Large intestine (tissue), 12 donors: Measurements from ENCODE around the gene SYN1. TPM values are rescaled to one million over a fixed set of nuclear protein-coding genes. Genes with fewer than 3 reads are reported as not detected.
A peak's percentile ranks its signal among the peaks of the same experiment; 100 is the strongest.
"Not testable (repeated sequence)": the region's sequence is repeated elsewhere in the genome, so short reads cannot be mapped to it uniquely, and the experiment has no call there.

Experiments used
- DNase-seq, 2 donors: peaks; one replicate each; pipeline versions ENCODE4 v3.0.0 to v3.0.0-alpha.2; 2013
- H3K27ac ChIP-seq: one replicate; pipeline ENCODE4 v1.5.1; 2013; ENCODE audit warnings: low read length
- H3K27me3 ChIP-seq: 2 replicates; pipeline ENCODE4 v1.6.1; 2013; ENCODE audit warnings: low read length; ENCODE audit not compliant: control insufficient read depth, insufficient read depth
- H3K36me3 ChIP-seq: 2 replicates; pipeline ENCODE4 v1.6.1; 2013; ENCODE audit warnings: low read length; ENCODE audit not compliant: control insufficient read depth, insufficient read depth
- H3K4me1 ChIP-seq: one replicate; pipeline ENCODE4 v1.6.1; 2013; ENCODE audit warnings: low read length; ENCODE audit not compliant: control insufficient read depth, insufficient read depth
- H3K4me3 ChIP-seq: one replicate; pipeline ENCODE4 v1.5.1; 2013; ENCODE audit warnings: low read length
- H3K9me3 ChIP-seq: one replicate; pipeline ENCODE4 v1.6.1; 2013; ENCODE audit warnings: mild to moderate bottlenecking, low read depth, low read length, moderate library complexity; ENCODE audit not compliant: control insufficient read depth
- WGBS: methylation state at CpG from one replicate; pipeline ENCODE4 v1.1.5; 2013; ENCODE audit warnings: low lambda C conversion rate; ENCODE audit not compliant: insufficient coverage; 5-methylcytosine and 5-hydroxymethylcytosine counted together
- long read RNA-seq, 11 donors: transcript quantifications; one replicate each; lab custom pipeline, GENCODE V29; 2026
- polyA plus RNA-seq: library from polyadenylated mRNA; unstranded; fragments of 120-200 nt; gene quantifications from one replicate; pipeline ENCODE4 v1.2.1, GENCODE V29; 2013

SYN1 gene
- 5.7 TPM for polyA plus RNA-seq
- long read RNA-seq, donor 1: 0 reads
- long read RNA-seq, donor 2, partial matches to known transcripts: 0 of 2 reads
- long read RNA-seq, donor 2, other reads (novel, unspliced or antisense): 0 of 2 reads
- long read RNA-seq, donor 3: 0 reads
- long read RNA-seq, donor 4: 0 reads
- long read RNA-seq, donor 5, partial matches to known transcripts: 179 of 180 reads
- long read RNA-seq, donor 5, other reads (novel, unspliced or antisense): 0 of 180 reads
- long read RNA-seq, donor 6, partial matches to known transcripts: 244 of 255 reads
- long read RNA-seq, donor 6, other reads (novel, unspliced or antisense): 10 of 255 reads
- long read RNA-seq, donor 7, partial matches to known transcripts: 168 of 168 reads
- long read RNA-seq, donor 7, other reads (novel, unspliced or antisense): 0 of 168 reads
- long read RNA-seq, donor 8, partial matches to known transcripts: 231 of 236 reads
- long read RNA-seq, donor 8, other reads (novel, unspliced or antisense): 5 of 236 reads
- long read RNA-seq, donor 9, partial matches to known transcripts: 67 of 133 reads
- long read RNA-seq, donor 9, other reads (novel, unspliced or antisense): 64 of 133 reads
- long read RNA-seq, donor 10: 0 reads
- long read RNA-seq, donor 11, partial matches to known transcripts: 0 of 1 reads
- long read RNA-seq, donor 11, other reads (novel, unspliced or antisense): 0 of 1 reads

DNA sequence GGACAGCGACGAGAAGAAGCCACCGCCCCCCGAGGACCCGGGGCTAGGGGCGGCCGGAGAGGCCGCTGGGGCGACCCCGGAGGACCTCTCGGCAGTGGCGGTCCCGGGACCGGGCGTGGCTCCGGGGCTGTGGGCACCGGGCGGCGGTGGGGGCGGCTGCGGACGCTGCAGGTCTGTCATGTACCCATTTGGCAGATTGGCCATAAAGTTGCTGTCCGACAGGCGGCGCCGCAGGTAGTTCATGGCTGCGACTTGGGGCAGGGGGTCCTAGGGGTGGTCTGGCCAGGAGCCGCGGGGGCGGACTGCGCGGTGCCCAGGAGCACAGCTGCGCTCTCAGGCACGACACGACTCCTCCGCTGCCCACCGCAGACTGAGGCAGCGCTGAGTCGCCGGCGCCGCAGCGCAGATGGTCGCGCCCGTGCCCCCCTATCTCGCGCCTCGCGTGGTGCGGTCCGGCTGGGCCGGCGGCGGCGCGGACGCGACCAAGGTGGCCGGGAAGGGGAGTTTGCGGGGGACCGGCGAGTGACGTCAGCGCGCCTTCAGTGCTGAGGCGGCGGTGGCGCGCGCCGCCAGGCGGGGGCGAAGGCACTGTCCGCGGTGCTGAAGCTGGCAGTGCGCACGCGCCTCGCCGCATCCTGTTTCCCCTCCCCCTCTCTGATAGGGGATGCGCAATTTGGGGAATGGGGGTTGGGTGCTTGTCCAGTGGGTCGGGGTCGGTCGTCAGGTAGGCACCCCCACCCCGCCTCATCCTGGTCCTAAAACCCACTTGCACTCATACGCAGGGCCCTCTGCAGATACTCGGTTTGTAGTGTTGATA is at the start of gene SYN1:
SYN1 (minus strand) TSS at position 372 of the 817 bp plus-strand sequence; CDS start at position 243, 129 bp downstream.
- H3K27me3 ChIP-seq: peaks cover 18% of the 10 kb centered on the region
- H3K4me3 ChIP-seq: peak within 1 kb of the TSS; percentile 24
- H3K4me1 ChIP-seq: peaks cover 6% of the 10 kb centered on the region
- no peak within 1 kb of the TSS for H3K27ac ChIP-seq
- peak; percentile 71 to 76 for DNase-seq
- no peaks in the 10 kb centered on the region for H3K9me3 ChIP-seq
- H3K36me3 ChIP-seq: no peaks in the 10 kb centered on the region
- WGBS: no CpG with 5 or more reads among the region's 88 CpGs

DNA sequence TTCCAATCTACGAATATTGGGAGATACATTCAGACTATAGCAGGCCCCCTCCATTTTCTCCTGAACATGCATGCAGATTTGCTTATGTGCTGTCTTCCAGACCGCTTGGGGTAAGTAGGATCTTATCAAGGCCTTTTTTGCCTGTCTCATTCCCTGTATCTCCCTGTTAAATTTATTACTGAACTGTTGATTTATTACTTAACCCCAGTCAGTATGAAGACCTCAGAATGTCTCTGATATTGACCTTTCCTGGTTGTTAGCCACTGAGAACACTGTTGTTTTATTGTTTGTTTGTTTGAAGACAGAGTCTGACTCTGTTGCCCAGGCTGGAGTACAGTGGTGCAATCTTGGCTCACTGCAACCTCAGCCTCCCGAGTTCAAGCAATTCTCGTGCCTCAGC is 46.1 kb upstream of the SYN1 start:
- WGBS: no CpG with 5 or more reads among the region's 4 CpGs
- not testable (repeated sequence) for H3K36me3 ChIP-seq, H3K27me3 ChIP-seq, H3K9me3 ChIP-seq, H3K27ac ChIP-seq, H3K4me3 ChIP-seq, DNase-seq, H3K4me1 ChIP-seq

- Histone ChIP-seq H3K4me1 (no peaks in the 10 kb centered on the region), H3K27me3 (no peaks in the 10 kb centered on the region), H3K4me3 (no peak overlapping the region), H3K36me3 (no peaks in the 10 kb centered on the region), H3K27ac (no peak overlapping the region), H3K9me3 (no peaks in the 10 kb centered on the region)
- DNase-seq: no peak
- no CpG with 5 or more reads among the region's 5 CpGs for WGBS
Measured at GRCh38 chrX:47664737-47665136, 45.1 kb upstream of the SYN1 start.

- Histone ChIP-seq H3K9me3 (no peaks in the 10 kb centered on the region), H3K36me3 (peaks cover 6% of the 10 kb centered on the region), H3K4me1 (no peaks in the 10 kb centered on the region), H3K4me3 (no peak overlapping the region), H3K27me3 (no peaks in the 10 kb centered on the region), H3K27ac (no peak overlapping the region)
- DNase-seq: no peak
- no CpG with 5 or more reads among the region's 1 CpG for WGBS
Measured at GRCh38 chrX:47662144-47662657, 42.5 kb upstream of the SYN1 start.

GRCh38 chrX:47661539-47661938 is 41.9 kb upstream of the SYN1 start:
- Histone ChIP-seq H3K9me3 (no peaks in the 10 kb centered on the region), H3K36me3 (peaks cover 11% of the 10 kb centered on the region), H3K27ac (no peak overlapping the region), H3K4me1 (no peaks in the 10 kb centered on the region), H3K4me3 (no peak overlapping the region), H3K27me3 (no peaks in the 10 kb centered on the region)
- DNase-seq: no peak
- WGBS: no CpG with 5 or more reads among the region's 7 CpGs

DNA sequence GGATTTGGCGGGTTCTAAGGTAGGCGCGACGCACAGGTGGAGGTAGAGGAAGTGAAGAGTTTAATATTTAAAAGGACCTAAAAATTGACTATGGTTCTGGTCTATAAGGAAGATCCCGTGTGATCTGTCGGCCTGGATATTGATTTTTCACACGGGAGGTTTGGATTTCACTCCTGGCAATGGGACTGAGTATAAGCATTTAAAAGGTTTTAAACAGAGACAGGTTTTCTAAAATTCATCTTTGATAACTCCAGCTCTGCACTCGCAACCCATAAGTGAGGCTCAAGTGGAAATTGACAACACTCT is 39.7 kb upstream of the SYN1 start:
- Histone ChIP-seq H3K9me3 (no peaks in the 10 kb centered on the region), H3K27me3 (no peaks in the 10 kb centered on the region), H3K36me3 (peaks cover 25% of the 10 kb centered on the region), H3K27ac (peak overlapping the region; percentile 100), H3K4me3 (peak overlapping the region; percentile 90), H3K4me1 (no peaks in the 10 kb centered on the region)
- DNase-seq: no peak
- WGBS: no CpG with 5 or more reads among the region's 8 CpGs

DNA sequence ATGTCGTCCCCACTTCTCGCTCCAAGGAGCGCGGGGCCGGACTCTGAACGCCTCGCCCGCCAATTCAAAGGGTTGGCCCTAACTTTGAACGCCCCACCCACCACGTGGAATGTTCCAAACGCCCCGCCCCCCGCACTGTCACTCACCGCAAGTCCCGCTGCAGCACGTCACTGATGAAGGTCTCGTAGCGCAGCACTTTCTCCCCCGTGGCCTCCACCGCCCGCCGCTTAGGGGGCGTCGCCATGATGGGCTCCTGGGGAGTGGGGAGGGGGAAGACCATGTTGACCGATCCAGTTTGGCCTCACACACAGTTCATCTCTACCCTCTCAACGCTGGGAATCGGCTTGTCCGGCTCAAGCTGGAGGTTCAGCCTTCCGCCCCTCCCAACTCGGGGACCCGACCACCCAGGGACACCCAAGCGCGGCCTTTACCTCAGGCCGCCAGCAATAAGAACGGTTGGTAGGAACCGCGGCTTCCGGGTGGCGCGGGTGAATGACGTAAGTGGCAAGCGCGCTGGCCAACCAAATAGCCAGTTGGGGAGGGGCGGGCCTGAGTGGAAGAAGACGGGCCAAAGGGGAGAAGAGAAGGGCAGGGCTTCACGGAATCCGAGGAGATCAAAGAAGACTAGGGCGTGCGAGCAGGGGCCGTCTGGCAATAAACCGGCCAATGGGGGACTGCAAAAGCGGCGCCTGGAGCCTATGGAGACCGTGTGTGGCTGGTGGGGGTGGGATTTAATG is 39.2 kb upstream of the SYN1 start, which contains the start of gene UXT:
UXT (minus strand) TSS at position 497 of the 737 bp plus-strand sequence; CDS start at position 244, 253 bp downstream.
- peak within 1 kb of the TSS; percentile 90 for H3K4me3 ChIP-seq
- WGBS: no CpG with 5 or more reads among the region's 54 CpGs

GRCh38 chrX:47658301-47658683 is 38.6 kb upstream of the SYN1 start:
- DNase-seq: no peak
- H3K27me3 ChIP-seq: no peaks in the 10 kb centered on the region
- no CpG with 5 or more reads among the region's 13 CpGs for WGBS
- H3K4me1 ChIP-seq: no peaks in the 10 kb centered on the region
- peak overlapping the region; percentile 100 for H3K27ac ChIP-seq
- peaks cover 29% of the 10 kb centered on the region for H3K36me3 ChIP-seq
- peak overlapping the region; percentile 90 for H3K4me3 ChIP-seq
- no peaks in the 10 kb centered on the region for H3K9me3 ChIP-seq

More for the DNA sequence above, 39.2 kb upstream of the SYN1 start, which contains the start of gene UXT:
- H3K27me3 ChIP-seq: no peaks in the 10 kb centered on the region
- no peaks in the 10 kb centered on the region for H3K9me3 ChIP-seq
- H3K36me3 ChIP-seq: peaks cover 25% of the 10 kb centered on the region
- no peaks in the 10 kb centered on the region for H3K4me1 ChIP-seq
- H3K27ac ChIP-seq: peak within 1 kb of the TSS; percentile 100
- DNase-seq: peak; percentile 94 to 95

DNA sequence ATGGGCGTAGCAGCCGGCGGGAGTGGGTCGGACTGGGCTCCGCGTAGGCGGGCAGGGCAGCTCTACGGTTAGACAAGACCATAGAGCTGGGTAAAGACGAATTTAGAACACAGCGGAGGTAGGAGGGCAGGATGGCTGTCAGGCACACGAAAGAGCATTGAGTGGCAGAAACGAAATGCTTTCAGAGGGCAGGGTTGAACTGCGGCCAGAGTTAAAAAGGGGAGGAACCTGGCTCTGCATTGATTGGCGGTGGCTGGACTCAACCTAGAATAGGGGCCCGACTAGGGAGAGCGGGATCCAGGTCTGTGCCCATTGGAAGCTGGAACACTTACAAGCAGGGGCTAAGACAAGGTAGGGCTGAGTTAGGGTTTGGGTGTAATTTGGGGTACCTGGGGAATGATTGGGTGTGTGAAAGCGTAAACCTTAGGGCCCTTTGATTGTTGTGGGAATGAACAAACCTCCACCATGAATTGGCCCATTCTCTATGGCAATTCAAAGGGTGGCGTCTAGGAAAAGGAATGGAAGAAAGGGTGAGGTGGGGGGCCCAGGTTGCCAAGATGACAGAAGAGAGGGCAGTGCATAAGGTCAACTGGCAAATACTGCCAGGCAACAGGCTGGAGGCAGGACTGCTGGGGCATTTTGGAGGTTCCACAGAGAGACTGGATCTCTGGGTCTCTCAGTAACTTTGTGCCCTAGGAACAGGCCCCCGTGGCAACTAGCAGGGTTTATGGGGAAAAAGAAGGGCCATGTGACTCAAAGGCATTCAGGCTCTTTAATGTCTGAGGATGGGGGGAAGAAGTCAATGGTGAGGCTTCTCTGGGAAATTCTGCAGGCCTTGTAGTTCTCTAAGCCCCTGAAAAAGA is 31.6 kb upstream of the SYN1 start:
- no CpG with 5 or more reads among the region's 19 CpGs for WGBS
- Histone ChIP-seq H3K9me3 (no peaks in the 10 kb centered on the region), H3K27ac (peak overlapping the region; percentile 86), H3K4me1 (peaks cover 14% of the 10 kb centered on the region), H3K4me3 (peak overlapping the region; percentile 48), H3K27me3 (no peaks in the 10 kb centered on the region), H3K36me3 (peaks cover 25% of the 10 kb centered on the region)
- DNase-seq: peak in 1 of 2 donors; percentile 15
